CD4-positive, alpha-beta T cell treated with Interleukin-6 at 100 ng/mL for 8 hours (primary cell): Measurements from ENCODE around the gene CCDC169.
"Not testable (repeated sequence)": the region's sequence is repeated elsewhere in the genome, so short reads cannot be mapped to it uniquely, and the experiment has no call there.

Experiments used
- DNase-seq: peaks from one replicate; pipeline ENCODE4 v3.0.0-alpha.2; 2020; ENCODE audit warnings: mixed read lengths, low spot score

The CCDC169 gene

DNA sequence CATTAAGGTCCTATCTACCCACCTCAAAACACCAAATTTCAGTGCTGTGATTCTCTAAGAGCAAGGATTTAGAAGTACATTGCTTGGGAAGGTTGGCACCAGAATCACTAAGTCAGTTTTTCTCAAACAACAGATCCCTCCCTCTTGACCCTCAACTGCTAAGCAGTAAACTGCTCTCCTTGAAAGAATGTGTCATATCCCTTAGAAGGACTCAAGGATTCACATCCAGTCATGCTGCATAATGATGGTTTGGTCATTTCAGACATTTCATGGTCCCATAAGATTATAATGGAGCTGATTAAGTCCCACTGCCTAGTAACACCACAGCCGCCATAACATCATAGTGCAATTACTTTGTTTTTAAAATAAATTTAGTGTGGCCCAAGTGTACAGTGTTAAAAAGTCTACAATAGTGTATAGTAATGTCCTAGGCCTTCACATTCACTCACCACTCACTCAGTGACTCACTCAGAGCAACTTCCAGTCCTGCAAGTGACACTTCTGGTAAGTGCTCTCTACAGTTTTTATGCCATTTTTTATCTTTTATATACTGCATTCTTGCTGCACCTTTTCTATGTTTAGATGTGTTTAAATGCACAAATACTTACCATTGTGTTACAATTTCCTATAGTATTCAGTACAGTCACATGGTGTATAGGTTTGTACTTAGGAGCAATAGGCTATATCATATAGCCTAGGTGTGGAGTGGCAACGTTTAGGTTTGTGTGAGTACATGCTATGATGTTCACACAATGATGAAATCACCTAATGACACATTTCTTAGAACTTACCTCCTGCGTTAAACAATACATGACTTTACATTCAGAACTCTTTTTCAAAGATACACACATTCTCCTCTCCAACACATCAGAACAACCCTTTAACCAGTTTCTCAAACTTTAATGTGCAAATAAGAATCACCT is 15.7 kb upstream of the CCDC169 start:
- DNase-seq: no peak

DNA sequence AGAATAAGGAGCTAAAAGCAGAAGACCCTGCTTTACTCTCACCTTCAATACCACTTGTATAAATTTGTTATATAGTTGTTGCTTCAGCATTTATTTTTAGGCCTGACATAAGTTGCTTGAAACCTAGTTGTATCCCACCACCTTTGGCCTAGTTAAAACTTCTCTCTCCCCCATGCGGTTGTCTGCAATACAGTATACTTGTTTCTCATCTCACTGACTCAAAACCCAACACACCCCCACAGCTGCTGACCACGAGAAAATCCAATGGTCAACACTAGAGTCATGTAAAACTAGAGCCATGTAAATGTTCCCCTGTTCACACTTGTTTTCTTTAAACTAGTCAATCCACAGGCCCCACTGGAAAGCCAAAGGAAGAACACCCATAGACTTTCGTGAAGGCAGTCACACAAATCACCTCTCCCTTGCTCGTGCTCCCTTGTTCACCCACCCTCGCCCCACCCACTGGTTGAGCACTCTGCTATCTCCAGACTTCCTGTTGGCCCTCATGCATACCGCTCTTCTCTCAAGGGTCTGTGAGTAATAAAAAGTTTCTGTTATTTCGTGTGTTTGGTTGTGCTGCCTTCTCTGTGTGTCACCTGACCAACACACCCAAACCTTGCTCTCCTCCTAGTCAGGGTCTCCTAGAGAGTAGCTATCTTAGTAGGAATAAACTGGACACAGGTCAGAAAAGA is 12.9 kb upstream of the CCDC169 start:
- DNase-seq: no peak

DNA sequence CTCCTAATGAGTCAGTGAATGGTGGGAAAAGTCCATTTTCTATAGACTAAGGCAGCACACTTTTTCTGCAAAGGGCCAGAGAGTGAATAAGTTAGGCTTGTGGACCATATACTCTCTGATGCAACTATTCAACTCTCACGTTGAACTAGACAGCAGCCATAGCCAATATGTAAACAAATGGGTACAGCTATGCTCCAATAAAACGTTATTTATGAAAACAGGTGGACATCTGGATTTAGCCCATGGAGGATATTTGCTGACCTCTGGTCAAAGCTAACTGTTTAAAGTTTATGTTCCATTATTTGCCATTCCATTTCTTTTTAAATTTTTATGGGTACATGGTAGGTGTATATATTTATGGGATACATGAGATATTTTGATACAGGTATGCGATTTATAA is 4.7 kb upstream of the CCDC169 start:
- no peak for DNase-seq

DNA sequence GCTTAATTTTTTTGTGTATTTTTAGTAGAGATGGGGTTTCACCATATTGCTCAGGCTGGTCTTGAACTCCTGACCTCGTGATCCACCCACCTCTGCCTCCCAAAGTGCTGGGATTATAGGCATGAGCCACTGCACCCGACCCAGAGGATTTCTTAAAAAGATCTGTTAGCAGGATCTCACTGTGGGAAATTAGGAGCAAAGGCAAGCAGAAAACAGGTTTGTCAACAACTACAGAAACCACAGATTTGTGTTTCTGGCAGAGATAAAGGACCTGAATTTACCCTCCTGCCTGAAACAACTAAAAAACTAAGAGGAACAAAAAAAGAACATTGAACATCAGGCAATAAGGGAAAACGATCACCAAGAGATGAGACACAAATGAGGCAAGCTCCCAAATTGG is 1.9 kb upstream of the CCDC169 start:
- not testable (repeated sequence) for DNase-seq

DNA sequence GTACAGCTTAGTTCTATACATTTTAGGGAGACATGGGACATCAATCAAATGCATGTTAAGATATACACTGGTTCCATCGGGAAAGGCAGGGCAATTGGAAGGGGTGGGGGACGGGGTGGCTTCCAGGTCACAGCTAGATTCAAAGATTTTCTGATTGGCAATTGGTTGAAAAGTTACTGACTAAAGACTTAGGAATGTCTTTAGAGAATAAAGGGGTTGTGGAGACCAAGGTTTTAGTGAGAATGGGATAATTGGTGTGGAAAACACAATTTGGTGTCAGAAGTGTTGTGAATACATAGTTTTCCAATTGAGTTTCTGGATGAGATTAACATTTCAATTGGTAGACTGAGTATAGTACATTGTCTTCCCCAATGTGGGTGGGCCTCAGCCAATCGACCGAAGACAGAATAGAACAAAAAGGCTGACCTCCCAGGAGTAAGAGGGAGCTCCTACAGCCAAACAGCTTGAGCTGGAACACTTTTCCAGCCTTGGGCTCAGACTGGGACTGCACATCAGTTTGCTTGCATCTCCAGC is 988 bp upstream of the CCDC169 start:
- DNase-seq: no peak

DNA sequence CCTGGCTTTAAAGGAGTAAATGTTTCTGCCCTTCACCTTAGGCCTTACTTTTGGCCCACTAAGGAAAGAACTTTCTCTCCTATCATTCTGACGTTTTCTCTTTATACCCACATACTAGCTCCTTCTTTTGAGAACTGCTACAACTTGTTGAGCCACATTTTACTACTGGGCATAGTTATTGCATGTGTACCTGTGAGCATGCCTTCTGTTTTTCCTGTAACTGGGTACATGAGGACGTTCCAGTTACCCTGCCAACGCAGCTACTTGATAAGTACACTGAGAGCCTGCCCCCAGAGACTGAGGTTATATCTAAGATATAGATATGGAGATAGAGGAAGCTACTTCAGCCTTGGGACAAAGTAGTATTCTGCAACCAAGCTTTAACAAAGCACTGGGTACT is 3.5 kb downstream of the CCDC169 start:
- DNase-seq: no peak

DNA sequence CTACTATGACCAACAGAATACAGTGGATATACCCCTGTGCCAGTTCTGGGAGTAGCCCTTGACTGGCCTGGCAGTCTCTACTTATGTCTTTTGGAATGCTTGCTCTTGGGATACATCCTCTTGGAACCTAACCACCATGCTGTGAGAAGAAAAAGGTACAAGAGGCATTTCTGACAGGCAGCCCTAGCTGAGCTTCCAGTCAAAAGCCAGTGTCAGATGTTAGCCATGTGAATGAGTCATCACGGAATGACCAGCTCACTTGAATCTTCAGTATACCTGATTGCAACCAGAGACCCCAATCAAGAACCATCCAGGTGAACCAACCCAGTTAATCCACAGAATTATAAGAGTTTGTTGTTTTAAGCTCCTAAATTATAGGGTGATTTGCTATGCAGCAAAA is 4.1 kb downstream of the CCDC169 start:
- no peak for DNase-seq

DNA sequence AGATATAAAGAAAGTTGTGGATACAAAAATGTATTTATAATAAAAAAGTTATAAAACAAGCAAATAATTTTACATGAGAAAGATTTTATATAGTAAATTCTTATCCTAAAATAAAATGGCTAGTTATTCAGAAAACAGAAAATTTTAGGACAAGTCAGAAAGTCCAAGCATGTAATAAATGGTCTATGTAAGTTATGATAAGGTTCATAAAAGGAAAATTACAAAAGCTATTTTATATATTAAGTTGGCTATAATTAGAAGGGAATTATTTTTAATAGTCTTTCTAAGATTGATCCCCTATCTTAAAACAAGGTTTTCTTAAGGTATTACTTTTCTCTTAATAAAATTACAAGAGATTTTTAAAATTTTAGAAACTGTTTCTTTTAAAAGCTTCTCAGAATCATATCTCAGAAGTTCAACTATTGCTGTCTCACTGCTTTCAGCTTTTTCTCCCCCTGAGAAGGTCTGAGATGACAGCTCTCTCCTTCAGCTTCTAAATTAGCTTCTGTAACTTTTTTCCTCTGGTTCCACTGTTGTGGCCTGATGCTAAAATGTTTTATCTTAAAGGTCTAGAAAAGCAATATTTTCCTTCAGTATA is 8.7 kb downstream of the CCDC169 start:
- DNase-seq: no peak

DNA sequence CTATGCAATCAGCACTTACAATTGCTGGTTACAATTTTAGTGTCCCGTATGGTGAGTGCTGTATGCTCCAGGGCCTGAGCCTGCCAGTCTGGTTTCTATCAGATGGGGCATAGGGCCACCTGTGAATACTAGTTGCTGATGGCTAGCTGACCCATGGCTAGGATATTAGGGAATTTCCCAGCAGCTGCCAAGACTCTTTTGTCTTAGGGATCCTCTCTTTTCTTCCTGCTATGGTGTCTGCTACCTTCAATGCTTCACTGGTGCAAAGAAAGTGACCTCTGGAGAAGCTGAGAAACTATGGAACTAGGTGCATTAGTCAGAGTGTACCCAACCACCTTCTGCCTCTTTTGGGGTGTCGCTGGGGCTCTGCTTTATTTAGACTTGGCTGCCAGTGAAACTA is 11.6 kb downstream of the CCDC169 start:
- no peak for DNase-seq

DNA sequence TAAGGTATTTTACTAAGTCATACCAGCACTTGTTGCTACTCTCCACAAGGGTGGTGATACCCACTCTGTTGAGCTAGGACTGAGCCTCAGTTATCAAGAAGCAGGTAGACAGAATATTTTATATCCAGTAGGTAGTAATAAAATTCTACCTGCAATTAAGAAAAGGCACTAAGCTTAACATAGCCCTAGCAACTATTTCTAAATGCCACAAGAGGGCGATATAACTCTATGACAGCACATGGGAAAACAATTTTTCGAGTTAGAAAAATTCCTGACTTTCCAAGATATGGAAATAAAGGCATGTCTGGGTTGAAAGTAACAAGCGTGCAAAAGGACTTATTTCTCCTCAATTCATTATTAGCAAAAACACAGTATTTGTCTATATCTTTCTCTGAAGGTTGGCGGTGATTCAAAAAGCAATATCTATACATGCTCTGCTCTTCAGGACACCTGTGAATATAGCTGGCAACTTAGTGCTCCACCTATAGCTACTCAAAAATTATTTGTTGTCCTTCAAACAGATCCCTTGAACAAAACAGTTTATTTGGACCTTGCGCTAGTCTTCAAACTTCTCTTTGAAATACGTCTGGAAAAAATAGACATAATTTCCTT is 14.7 kb downstream of the CCDC169 start:
- no peak for DNase-seq

DNA sequence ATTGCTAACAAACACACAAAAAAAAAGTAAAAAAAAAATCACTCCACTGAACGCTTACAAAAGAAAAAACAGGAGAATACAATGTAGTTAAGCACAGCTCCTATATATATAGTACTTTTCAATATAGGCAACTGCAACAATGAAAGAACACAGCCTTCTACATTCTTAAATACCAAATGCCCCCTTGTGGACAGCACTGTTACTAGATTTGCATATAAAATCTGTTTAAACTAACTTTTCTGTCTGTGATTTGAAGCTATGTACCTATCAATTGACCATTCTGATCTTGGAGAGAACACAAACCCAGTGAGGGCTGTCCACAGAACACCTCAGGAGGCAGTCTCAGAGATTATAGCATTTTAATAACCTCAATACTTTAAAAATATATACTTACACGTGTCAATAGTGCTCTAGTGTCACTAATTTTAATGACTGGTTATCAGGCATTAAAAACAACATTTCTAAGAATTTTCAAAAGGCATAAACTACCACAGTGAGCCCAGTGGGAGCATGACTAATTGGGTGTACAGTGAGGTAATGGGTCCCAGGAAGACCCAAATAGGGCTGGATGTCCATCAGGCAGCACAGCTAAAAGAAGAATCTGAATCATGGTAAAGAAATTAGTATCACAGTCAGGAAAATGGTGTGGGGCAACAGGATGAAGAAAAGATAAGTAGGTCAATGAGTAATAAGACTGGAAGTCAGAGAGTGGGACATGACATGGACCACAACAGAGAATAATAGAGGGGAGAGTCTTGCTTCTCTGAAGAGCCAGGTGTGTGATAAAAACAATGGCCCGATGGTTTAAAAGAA is 22.2 kb downstream of the CCDC169 start:
- no peak for DNase-seq

DNA sequence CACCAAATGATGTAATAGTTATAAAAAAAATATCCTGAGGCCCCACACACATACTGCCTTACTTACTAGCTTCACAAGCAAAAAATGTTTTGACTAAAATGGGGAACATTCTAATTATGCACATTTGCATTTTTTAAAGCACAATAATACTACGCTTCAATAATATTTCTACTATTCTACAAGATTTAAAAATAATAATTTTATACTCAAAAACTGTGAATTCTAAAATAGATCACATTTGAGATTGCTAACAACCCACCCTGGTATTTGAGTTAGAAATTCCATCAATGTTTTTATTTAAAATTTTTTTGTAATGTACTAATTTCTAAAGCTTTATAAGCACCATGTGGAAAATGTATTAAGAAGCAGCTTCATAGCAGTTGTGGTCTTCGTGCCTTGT is 24.2 kb downstream of the CCDC169 start:
- DNase-seq: no peak

DNA sequence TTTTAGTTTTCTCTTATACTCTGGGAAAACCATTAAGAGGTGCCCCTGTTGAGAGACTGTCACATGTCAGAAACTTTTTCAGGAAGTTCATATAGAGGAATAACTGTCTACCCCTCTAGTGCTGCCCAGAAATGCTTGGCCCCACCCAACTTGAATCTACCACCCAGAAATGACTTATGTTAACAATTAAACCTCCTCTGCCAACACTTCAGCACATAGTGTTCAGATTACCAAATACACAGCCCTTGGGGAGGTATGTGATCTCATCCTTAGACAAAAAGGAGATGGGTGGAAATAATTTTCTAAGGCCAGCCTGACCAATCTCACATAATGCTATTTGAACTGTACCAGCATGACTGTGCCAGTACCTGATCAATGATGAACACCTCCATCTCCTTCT is 35.6 kb downstream of the CCDC169 start:
- DNase-seq: no peak

DNA sequence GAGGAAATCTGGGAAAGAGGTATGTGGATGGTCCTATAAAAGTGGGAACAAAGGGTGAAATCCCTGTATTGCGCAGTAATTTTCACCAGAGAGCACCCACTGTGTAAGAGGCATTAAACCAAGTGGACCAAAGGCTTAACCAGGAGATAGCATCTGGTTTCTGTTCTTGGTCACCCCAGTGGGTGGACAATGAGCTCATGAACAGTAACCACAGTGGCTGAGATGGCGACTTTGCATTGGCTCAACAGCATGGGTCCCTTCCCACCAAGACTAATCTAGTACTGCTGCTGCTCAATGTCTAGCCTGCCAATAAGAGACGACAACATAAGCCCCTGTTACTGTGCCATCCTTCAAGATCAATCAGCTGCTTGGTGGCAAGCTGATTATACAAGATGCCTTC is 36.6 kb downstream of the CCDC169 start:
- no peak for DNase-seq

DNA sequence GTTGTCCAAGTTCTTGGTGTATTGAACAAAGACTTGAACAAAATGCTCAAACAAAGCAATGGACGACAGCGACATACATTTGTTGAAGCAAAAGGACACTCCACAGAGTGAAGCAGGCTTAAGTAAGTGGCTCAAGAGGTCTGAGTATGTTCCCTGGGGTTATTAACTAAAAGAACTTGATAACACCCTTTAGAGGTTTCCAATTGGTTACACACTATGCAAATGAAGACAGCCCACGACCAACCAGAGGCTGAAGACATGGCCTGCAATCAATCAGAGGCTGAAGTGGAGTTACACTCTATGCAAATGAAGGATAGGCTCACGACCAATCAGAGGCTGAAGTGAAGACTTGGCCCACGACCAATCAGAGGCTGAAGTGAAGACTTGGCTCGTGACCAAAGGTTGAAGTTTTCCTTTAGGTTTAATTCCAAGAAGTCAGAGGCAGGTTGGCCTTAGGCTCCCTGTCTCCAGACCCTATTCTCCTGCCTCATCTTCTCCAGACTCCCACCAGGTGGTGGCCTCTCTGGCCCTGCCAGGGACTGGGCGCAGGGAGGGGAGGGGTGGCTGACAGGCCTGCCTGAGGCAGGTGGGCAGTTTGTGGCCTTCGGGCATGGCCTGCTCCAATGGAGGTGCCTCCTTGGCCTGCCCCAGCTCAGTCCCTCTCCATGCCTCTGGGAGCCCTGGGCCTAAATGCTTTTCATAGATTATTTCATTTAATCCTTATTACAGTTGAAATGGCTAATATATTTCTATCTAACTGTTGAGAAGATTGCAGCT is 38.1 kb downstream of the CCDC169 start:
- no peak for DNase-seq

DNA sequence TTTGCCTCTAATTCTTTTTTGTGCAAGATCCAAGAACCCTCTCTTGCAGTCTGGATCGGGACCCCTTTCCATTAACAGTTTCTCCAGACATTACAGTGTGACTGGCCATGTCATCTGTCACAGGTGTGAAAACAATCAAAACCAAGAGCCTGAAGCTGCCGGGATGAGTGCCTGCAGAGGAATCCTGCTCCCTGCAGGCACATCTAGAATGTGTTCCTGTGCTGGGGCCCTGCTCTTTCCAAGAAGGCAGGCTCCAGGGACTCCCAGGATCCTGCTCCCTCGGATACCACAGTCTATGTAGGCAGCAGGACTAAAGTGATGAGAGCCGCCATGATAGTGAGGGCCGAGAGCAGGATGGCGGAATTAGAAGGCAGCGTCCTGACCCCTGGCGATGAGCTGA is 38.8 kb downstream of the CCDC169 start:
- DNase-seq: no peak

DNA sequence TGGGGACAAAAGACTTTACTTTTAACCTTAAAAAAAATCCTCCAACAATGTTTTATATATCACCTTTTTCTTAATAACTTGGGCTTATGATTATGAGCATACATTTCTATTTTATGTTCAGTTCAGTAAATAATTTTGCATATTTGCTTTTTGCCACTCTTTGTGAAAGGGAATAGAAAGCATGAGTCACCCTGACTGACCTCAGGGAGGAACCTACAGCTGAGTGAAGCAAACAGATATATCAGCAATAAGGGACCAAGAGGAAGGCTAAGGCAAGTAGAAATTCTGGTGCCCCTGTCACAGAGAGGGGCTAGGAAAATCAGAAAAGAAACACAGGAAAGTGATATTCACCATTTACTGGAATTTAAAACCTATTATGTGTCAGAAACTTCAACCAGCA is 46.1 kb downstream of the CCDC169 start:
- DNase-seq: no peak

DNA sequence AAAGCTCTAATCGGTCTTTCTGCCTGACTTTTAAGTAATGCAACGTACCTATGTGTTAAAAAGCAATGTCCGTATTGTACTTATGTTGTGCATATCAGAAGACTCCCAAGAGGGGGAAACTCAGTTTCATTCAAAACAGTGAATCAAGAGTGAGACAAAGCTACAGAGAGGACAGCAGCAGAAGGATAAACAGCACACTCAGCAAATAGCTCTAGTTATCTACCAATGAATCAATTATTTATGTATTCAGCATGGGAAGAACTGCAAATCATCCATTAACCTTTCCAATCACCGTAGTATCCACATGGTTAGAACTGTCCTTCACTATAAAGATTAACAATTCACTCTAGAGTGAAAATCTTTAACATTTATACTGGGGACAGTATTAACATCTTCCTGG is 46.6 kb downstream of the CCDC169 start:
- DNase-seq: no peak

DNA sequence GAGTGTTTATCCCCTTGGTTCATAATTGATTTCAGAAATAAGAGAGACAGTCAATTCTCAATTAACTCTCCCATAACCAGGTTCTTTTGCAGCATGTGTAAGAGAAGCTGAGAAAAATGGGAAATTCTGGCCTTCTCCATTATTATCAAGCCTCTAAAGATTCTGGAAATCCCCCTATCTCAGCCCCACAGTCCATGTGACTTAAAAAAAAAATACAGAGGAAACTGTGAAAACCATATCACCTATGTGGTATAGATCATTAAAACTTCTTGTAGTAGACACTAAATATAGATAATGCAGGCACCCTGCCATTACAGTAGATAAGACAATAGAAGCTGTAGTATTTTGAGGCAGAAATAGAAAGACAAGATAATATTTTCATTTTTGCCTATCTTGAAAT is 48.9 kb downstream of the CCDC169 start:
- no peak for DNase-seq

DNA sequence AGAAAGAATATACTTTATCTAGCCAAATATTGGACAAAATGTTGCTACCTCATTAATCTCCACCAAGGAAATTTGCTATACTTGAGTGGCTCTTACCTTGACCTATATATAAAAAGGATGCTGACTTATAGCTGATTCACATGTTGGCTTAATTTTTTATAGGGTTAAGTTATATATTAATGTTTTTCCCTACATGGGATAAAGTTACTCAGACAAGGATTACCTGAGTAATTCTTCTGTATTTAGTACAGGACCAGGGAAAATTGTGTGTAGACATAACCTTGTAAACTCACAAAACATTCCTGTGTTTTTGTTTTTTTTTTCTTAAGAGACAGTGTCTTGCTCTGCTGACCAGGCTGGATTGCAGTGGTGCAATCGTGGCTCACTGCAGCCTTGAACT is 52.6 kb downstream of the CCDC169 start:
- DNase-seq: no peak

DNA sequence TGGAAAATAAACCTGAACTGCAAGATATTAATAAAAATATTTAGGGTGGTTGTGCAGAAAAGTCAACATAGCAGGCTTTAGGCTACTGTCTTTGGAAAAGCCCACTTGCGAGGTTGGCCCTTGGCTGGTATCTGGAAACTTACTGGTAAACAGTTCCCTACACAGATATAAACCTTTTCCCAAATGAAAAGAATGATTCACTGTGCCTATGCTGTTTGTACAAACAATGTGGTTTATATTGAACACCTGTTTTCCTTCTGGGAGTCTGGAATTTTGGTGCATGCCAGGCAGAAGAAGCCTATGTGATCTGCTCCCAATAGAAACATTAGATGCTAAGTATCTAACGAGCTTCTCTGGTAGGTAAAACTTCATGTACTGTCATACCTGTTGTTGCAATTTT is 53.5 kb downstream of the CCDC169 start:
- no peak for DNase-seq
